OCI-LY7 (cell line): Measurements from ENCODE around the gene NLRP14.

Experiments
- CTCF ChIP-seq: fragments of 200-600 bp; sonication (generic); conservative IDR thresholded peaks from 2 replicates; pipeline ENCODE4 v1.5.1; 2014; ENCODE audit warnings: mild to moderate bottlenecking, antibody characterized with exemption, low read length, moderate library complexity, mixed read lengths
- EZH2phosphoT487 ChIP-seq: fragments of 200-600 bp; sonication (generic); IDR thresholded peaks from 2 replicates; pipeline ENCODE4 v1.6.1; 2018; ENCODE audit warnings: low read depth, borderline replicate concordance, mild to moderate bottlenecking, mixed run types, antibody characterized with exemption, low read length, moderate library complexity, mixed read lengths

- no peak for TF ChIP-seq CTCF
- no peak for TF ChIP-seq EZH2phosphoT487
These were observed 12.4 kb downstream of the NLRP14 start for GRCh38 chr11:7032692-7033091.
